Gastrocnemius medialis (tissue), 4 donors: ENCODE results near the gene ASAP2. TPM values are rescaled to one million over a fixed set of nuclear protein-coding genes. Genes with fewer than 3 reads are reported as not detected.

Experiments
- ATAC-seq, 2 donors: fragments of 150-250 bp; one replicate each; pipeline ENCODE4 v1.9.1; 2016
- DNase-seq, 2 donors: peaks; one replicate each; pipeline ENCODE4 v3.0.0-alpha.2; 2019
- H3K27ac ChIP-seq, 4 donors: fragments of 200-600 bp; sonication (generic); 1 replicate in 1 of 4; 2 replicates in 3 of 4; pipeline ENCODE4 v1.5.1; 2016 to 2018; ENCODE audit warnings: mild to moderate bottlenecking in 2 of 4, moderate library complexity in 1 of 4
- H3K27me3 ChIP-seq, 3 donors: fragments of 200-600 bp; sonication (generic) in 2 of 3; 1 replicate in 1 of 3; 2 replicates in 2 of 3; pipeline versions ENCODE4 v1.5.1 to v1.6.0; 2016 to 2019; ENCODE audit warnings: mild to moderate bottlenecking in 1 of 3, moderate library complexity in 1 of 3
- H3K36me3 ChIP-seq, 2 donors: fragments of 200-600 bp; sonication (generic) in 1 of 2; one replicate each; pipeline ENCODE4 v1.5.1; 2017 to 2018
- H3K4me1 ChIP-seq, 2 donors: fragments of 200-600 bp; sonication (generic) in 1 of 2; one replicate each; pipeline ENCODE4 v1.5.1; 2016 to 2017; ENCODE audit warnings: mild to moderate bottlenecking in 2 of 2
- H3K4me3 ChIP-seq, 4 donors: fragments of 200-600 bp; sonication (generic) in 3 of 4; 1 replicate in 1 of 4; 2 replicates in 3 of 4; pipeline ENCODE4 v1.5.1; 2016 to 2019; ENCODE audit warnings: mild to moderate bottlenecking in 2 of 4
- H3K9me3 ChIP-seq, 3 donors: fragments of 200-600 bp; sonication (generic) in 2 of 3; 1 replicate in 1 of 3; 2 replicates in 2 of 3; pipeline ENCODE4 v1.5.1; 2016 to 2019
- CTCF ChIP-seq, 5 experiments: fragments of 450-650 bp in 3 of 5; fragments of 200-600 bp in 2 of 5; sonication (generic) in 2 of 5; IDR thresholded peaks in 4 of 5; conservative IDR thresholded peaks in 1 of 5; 1 replicate in 4 of 5; 2 replicates in 1 of 5; pipeline ENCODE4 v1.5.1; 2016 to 2019; ENCODE audit warnings: antibody characterized with exemption in 5 of 5, mild to moderate bottlenecking in 3 of 5, moderate library complexity in 3 of 5
- POLR2A ChIP-seq, 2 donors: fragments of 450-650 bp; IDR thresholded peaks; one replicate each; pipeline ENCODE4 v1.6.1; 2017; ENCODE audit warnings: antibody characterized with exemption in 2 of 2, mild to moderate bottlenecking in 2 of 2, moderate library complexity in 2 of 2
- in situ Hi-C, 4 donors: fragments of 200-750 bp; cut with MboI; loops; one replicate each; pipeline versions ENCODE4 v1.15.0 to v1.8.0; 2017; ENCODE audit warnings: low sequenced_read_pairs in 4 of 4
- intact Hi-C: fragments of 100-400 bp; cut with DNase I; formaldehyde crosslinking; loops from one replicate; pipeline ENCODE4 v1.15.1; 2023; ENCODE audit warnings: low total_unique reads
- total RNA-seq, 4 donors: library from RNA; depleted of rRNA; stranded (reverse); fragments of >200 nt; gene quantifications; one replicate each; pipeline versions ENCODE4 v1.1.0 to v1.2.3, GENCODE V29; 2016

The ASAP2 gene
- total RNA-seq, 4 donors from 2014 or later = 1.9 to 4.0 (median 3.4) TPM

- intact Hi-C loops = loop anchor here (5.0 to 10.0 kb wide), 4 partner anchors 208 to 620 kb away; partner anchors contain the start of genes ASAP2, KLF11, MBOAT2 and YWHAQ
- TF ChIP-seq POLR2A (IDR thresholded peaks at IDR 0.05) (no peak), CTCF (IDR thresholded peaks at IDR 0.05 in 4 of 5, conservative IDR thresholded peaks at IDR 0.05 in 1 of 5) (no peak)
- no peaks in the 10 kb centered on the region for H3K27me3 ChIP-seq
- in situ Hi-C loops = loop anchor here in 1 of 4 donors (5.0 kb wide), 1 partner anchor 282 kb away; no protein-coding TSS in a partner anchor
- H3K27ac ChIP-seq = peak overlapping the region in 1 of 4 donors; percentile 82
- ATAC-seq (no peak), DNase-seq (no peak)
- peaks cover 27 to 29% of the 10 kb centered on the region in 2 donors for H3K4me1 ChIP-seq
- H3K4me3 ChIP-seq = peak overlapping the region; percentile 84 to 99 (median 98)
- no peaks in the 10 kb centered on the region for H3K9me3 ChIP-seq
- no peaks in the 10 kb centered on the region for H3K36me3 ChIP-seq
Measured at GRCh38 chr2:9424447-9425164, 218.0 kb downstream of the ASAP2 start.

- intact Hi-C loops (loop anchor here (10.0 kb wide), 1 partner anchor 616 kb away; the partner anchor contains the start of gene KLF11), in situ Hi-C loops (no loop called here)
- ATAC-seq = no peak
- H3K4me1 ChIP-seq = peaks cover 10 to 18% of the 10 kb centered on the region in 2 donors
- no peak overlapping the region for H3K4me3 ChIP-seq
- TF ChIP-seq POLR2A (IDR thresholded peaks at IDR 0.05) = no peak
- no peak for TF ChIP-seq CTCF (IDR thresholded peaks at IDR 0.05 in 4 of 5, conservative IDR thresholded peaks at IDR 0.05 in 1 of 5)
- H3K9me3 ChIP-seq = no peaks in the 10 kb centered on the region
- no peaks in the 10 kb centered on the region for H3K27me3 ChIP-seq
- DNase-seq = no peak
- peaks cover 0 to 38% of the 10 kb centered on the region in 2 donors for H3K36me3 ChIP-seq
- no peak overlapping the region for H3K27ac ChIP-seq
Measured at GRCh38 chr2:9428965-9429577, 222.5 kb downstream of the ASAP2 start.

- ATAC-seq (peak in 1 of 2 donors; percentile 80), DNase-seq (no peak)
- H3K4me1 ChIP-seq = peaks cover 0 to 7% of the 10 kb centered on the region in 2 donors
- in situ Hi-C loops = no loop called here
- H3K4me3 ChIP-seq = no peak overlapping the region
- peak overlapping the region in 3 of 4 donors; percentile 8 to 16 (median 16) for H3K27ac ChIP-seq
- TF ChIP-seq CTCF (IDR thresholded peaks at IDR 0.05 in 4 of 5, conservative IDR thresholded peaks at IDR 0.05 in 1 of 5) (no peak), POLR2A (IDR thresholded peaks at IDR 0.05) (no peak)
- intact Hi-C loops = no loop called here
- H3K27me3 ChIP-seq = no peaks in the 10 kb centered on the region
- H3K9me3 ChIP-seq = no peaks in the 10 kb centered on the region
- H3K36me3 ChIP-seq = peaks cover 0 to 49% of the 10 kb centered on the region in 2 donors
Measured at GRCh38 chr2:9430316-9431293, 224.0 kb downstream of the ASAP2 start.

- in situ Hi-C loops (no loop called here), intact Hi-C loops (no loop called here)
- TF ChIP-seq POLR2A (IDR thresholded peaks at IDR 0.05) = no peak
- TF ChIP-seq CTCF (IDR thresholded peaks at IDR 0.05 in 4 of 5, conservative IDR thresholded peaks at IDR 0.05 in 1 of 5) = no peak
- Histone ChIP-seq H3K4me1 (peaks cover 0 to 7% of the 10 kb centered on the region in 2 donors), H3K27me3 (no peaks in the 10 kb centered on the region), H3K36me3 (peaks cover 3 to 87% of the 10 kb centered on the region in 2 donors), H3K9me3 (no peaks in the 10 kb centered on the region), H3K4me3 (no peak overlapping the region), H3K27ac (no peak overlapping the region)
- no peak for ATAC-seq
- no peak for DNase-seq
Measured at GRCh38 chr2:9434489-9434888, 227.9 kb downstream of the ASAP2 start.
